ACHN (cell line): ENCODE data around the gene TRPM2.
"Not testable (repeated sequence)": the region's sequence is repeated elsewhere in the genome, so short reads cannot be mapped to it uniquely, and the experiment has no call there.

Experiments
- DNase-seq: peaks from one replicate; pipeline ENCODE4 v3.0.0-alpha.2; 2015
- in situ Hi-C: cut with HindIII; loops from 2 replicates; pipeline ENCODE4 v1.10.0; 2017; ENCODE audit warnings: low sequenced_read_pairs, low pct_ligation_motif_present, low pct_unique_long_range_greater_than_20kb

TRPM2 gene

DNA sequence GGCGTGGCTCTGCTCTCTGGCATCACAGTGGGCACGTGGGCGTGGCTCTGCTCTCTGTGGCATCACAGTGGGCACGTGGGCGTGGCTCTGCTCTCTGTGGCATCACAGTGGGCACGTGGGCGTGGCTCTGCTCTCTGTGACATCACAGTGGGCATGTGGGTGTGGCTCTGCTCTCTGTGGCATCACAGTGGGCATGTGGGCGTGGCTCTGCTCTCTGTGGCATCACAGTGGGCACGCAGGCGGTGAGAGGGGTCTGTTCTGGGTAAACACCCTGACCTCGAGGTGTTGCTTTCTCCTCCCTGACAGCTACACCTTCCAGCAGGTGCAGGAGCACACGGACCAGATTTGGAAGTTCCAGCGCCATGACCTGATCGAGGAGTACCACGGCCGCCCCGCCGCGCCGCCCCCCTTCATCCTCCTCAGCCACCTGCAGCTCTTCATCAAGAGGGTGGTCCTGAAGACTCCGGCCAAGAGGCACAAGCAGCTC is 64.2 kb downstream of the TRPM2 start:
- DNase-seq, in situ Hi-C loops: not testable (repeated sequence)

DNA sequence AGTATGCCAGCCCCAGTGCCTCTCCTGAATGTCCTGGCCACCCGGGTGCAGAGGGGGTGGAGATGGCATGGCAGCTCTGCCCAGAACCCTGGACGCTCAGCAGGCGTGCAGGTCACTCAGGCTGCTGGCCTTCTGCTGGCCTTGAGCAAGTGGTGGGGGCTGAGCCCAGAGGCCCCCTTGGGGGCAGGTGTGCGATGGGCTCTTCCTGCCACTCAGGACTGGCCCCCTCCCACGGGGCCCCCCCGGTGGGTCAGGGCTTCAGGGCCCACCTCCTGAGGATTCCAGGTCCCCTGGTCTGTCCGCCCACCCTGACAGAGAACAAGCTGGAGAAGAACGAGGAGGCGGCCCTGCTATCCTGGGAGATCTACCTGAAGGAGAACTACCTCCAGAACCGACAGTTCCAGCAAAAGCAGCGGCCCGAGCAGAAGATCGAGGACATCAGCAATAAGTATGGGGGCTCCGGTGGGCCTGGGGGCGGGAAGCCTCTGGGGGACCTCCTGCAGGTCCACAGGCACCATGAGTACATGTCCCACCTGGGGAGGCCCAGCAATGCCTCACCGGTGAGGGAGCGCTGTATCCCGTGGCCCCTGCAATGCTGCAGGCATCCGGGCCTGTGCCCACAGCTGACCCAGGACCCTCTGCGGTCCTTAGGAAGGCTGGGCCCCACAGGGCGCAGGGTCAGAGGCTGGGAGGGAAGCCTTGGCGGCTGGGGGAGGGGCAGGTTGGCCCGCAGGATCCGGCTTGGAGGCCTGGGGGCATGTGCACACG is 64.9 kb downstream of the TRPM2 start:
- no peak for DNase-seq
- in situ Hi-C loops = no loop called here

DNA sequence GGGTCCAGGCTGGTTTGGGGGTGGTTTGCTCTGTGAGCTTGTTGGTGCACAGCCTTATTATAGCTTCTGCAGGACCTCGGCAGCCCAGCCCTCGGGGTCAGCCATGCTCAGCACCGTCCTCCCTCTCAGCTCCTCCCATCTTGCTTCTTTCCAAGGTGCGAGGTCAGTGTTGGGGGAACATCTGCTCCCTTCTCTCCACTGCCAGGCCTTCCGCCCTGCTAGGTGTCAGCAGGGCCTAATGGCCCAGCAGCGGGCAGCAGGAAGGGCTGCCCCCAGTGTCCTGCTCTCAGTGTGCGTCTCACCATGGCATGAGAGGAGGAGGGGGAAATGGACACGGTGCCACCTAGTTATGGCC is 65.4 kb downstream of the TRPM2 start:
- DNase-seq = no peak
- in situ Hi-C loops = no loop called here

DNA sequence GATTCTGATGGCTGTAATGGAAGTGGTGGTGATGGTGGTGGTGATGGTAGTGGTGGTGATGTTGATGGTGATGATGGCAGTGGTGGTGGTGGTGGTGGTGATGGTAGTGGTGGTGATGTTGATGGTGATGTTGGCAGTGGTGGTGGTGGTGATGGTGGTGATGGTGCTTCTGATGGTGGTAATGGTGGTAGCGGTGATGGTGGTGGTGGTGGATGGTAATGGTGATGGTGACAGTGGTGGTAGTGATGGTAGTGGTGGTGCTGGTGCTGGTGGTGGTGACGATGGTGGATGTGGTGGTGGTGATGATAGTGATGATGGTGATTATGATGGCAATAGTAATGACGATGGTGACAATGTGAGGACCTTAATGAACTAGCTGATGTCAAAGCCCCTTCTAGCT is 66.3 kb downstream of the TRPM2 start:
- in situ Hi-C loops = no loop called here
- DNase-seq = no peak

DNA sequence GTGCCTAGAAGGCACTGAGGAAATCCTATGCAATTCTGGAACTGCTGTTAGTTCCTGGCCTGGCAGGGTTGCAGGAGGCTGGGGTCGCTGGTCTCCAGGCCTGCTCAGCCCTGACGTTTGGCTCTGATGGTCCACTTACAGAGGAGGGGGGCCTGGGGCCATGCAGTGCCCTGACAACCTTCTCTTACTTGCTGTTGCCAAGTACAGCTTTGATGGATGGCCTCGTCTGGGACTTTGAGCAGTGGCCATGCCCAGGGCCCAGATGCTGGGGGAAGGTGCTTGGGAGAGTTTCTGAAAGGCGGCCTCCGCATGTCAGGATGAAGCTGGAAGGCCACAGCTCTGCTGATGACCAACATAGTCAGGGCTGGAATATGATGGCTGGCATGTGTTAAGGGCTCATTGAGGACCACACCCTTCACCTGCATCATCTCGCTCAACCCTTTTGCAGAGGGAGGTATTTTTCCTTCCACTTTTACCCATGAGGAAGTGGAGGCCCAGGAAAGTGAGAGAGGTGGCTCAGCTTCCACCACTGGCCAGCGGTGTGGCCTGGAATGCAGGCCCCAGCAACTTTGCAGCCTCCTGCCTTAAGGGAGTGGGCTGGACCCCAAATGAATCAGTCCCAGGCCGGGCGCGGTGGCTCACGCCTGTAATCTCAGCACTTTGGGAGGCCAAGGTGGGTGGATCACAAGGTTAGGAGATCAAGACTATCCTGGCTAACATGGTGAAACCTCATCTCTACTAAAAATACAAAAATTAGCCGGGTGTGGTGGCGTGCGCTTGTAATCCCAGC is 67.2 kb downstream of the TRPM2 start:
- DNase-seq = no peak
- in situ Hi-C loops = no loop called here

DNA sequence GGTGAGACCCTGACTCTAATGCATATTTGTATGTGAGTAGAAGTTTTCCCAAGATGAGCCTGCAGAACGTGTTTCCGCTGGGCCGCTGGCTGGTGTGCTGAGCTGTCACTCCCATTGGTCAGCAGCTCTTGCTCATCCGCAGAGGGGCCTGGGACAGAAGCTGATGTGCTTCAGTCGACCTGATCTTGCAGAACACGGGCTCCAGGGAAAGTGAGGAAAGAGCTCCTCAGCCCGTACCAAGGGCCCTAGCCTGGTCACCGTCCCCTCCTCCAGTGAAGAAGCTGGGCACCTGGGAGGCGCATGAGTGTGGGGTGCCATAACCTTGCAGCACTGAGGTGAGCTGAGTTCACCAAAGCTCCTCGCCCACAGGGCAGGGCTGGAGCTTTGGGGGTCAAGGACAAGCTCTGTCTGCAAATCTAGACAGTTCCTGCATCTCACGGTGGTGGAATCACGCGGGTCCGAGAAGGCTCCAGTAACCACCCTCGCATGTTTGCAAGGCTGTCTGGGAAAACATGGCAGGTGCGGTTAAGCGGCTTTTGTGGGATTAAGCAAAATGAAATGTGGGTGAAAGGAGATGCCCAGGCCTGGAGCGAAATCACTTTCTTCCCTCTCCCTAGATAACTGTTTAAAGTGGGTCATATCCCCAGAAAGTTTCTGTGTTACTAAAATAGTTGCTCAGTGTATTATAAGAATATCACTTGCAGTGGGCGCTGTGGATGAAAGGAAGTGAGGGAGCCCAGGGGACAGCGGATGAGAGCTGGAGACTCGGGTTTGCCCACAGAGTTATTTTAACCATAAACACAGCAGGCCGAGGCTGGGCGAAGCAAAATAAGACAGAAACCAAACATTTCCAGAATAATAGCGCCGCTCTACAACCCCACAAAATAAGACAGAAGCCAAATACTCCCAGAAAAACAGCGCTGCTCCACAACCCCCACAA is 68.8 kb downstream of the TRPM2 start:
- in situ Hi-C loops = no loop called here
- no peak for DNase-seq

DNA sequence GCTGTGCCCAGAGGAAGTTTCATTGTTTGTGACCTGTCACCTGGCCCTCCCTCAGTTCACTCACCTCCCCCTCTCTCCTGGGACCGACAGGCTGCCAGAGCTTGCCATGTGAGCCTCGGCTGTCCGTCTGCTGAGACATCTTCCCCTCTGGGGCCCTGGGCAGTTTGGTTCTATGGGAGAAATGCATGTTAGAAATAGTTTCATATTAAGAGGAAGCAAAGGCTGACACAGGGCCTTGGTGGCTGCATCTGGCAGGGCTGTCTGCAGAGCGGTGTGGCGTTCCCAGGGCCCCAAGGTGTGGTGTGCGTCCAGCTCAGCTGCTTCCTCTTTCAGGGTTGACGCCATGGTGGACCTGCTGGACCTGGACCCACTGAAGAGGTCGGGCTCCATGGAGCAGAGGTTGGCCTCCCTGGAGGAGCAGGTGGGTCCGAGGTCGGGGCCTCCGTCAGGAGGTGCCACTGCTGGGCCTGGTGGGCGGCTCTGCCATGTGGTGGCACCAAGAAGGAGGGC is 69.9 kb downstream of the TRPM2 start:
- in situ Hi-C loops = no loop called here
- no peak for DNase-seq

DNA sequence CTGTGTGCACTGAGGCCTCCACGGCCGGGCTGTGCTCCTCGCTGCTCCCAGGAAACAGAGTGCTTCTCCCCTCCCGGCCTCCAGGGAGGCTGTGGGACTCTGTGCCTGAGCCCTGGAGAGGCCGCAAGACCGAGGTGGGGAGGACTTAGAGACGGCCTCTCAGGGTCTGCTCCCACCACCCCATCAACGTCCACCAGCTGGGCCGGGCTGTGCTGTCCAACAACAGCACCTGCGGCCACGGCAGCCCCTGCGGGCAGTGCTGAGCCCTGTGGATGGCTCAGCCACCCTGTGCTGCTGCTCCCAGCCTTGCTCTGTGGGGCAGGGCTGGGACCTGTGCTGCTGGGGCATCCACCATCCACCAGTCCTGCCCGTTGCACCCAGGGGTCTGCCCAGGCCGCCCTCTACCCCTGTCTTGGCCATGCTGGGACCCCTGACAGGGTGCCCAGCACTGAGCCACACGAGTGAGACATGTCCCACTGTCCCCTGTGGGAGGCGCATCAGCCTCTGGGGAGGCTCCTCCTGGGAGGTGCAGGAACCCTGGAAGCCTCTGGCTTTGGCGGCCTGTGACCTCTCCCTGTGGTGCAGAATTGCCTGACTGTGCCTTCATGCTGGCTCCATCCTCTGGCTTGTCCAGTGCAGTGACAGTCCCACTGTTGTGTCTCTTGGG is 70.7 kb downstream of the TRPM2 start:
- no peak for DNase-seq
- in situ Hi-C loops = no loop called here

DNA sequence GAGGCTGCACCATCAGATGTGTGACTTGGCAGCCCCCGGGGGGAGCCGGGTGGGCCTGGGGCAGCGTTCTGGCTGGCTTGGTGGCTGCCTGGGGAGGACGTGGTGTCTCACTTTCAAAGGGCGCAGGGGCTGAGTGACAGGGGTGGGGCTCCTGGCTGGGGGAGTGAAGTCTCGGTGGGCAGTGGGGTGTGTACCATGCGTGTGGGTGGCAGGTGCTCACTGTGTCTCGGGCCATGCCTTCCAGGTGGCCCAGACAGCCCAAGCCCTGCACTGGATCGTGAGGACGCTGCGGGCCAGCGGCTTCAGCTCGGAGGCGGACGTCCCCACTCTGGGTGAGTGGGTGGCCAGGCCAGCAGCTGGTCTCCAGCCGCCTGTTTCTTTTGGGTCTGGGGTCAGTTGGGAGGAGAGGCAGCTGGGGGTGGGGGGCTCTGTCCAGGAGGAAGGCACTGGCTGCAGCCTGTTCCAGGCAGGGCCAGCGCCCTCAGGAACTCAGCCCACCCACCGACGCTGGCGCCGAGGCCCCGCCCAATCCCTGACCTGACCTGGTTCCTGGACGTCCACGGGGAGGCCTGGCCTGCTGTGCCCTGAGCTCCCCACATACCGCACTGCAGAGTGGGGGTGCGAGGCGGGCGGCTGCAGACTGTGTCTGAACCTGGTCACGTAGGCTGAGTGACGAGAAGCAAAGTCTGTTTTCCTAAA is 71.3 kb downstream of the TRPM2 start:
- no peak for DNase-seq
- in situ Hi-C loops = no loop called here

DNA sequence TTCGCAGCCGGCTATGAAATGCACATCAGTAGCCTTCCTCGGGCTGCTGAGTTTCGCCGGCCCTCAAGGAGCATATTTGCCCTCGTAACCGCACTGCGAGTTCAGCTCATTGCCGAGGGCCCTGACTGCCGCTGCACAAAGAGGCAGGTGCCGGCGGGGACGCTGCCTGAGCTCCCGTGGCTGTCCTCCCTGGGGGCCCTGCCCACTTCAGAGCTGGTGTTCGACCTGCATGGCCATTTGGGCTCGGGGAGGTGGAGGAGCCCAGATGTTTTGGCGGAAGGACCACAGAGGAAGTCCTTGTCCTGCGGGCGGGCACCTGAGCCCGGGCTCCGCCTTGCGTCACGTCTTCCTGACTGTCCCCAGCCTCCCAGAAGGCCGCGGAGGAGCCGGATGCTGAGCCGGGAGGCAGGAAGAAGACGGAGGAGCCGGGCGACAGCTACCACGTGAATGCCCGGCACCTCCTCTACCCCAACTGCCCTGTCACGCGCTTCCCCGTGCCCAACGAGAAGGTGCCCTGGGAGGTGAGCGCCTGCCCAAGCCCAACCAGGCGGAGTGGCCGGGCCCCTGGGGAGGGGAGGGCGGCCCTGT is 72.0 kb downstream of the TRPM2 start:
- no peak for DNase-seq
- in situ Hi-C loops = no loop called here

DNA sequence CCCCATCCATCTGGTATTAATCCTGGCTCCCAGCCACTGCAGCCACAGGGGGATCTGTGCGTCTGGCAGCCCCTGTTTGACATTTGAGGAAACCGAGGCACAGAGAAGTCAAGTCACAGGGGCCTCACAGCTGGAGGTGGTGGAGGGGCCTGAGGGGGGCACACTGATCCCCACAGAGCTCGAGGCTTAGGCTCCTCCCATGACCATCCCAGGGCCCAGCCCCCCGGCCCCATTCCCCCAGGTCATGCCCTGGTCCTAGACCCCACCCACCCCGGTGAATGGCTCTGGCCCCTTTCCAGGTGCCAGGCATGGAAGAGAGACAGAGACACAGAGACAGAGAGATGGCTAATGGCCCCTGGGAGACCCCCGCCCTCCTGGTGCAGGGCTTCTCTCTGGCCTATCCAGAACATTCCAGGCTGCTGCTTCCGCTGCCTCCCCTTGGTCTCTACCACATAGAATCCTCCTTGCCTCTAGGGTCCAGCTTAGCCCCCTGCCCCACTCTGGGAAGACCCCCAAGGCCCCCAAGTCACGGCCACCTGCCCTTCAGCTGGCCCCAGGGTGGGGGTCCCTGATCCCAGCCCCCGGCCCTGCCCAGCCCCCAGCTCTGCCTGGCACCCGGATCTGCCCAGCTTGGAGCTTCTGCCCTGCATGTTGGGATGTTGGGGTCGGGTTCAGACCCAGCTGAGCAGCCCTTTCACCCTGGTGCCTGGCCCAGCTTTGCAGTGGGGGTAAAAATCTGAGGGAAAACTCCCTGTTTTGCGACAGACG is 72.7 kb downstream of the TRPM2 start:
- no peak for DNase-seq
- in situ Hi-C loops = no loop called here

DNA sequence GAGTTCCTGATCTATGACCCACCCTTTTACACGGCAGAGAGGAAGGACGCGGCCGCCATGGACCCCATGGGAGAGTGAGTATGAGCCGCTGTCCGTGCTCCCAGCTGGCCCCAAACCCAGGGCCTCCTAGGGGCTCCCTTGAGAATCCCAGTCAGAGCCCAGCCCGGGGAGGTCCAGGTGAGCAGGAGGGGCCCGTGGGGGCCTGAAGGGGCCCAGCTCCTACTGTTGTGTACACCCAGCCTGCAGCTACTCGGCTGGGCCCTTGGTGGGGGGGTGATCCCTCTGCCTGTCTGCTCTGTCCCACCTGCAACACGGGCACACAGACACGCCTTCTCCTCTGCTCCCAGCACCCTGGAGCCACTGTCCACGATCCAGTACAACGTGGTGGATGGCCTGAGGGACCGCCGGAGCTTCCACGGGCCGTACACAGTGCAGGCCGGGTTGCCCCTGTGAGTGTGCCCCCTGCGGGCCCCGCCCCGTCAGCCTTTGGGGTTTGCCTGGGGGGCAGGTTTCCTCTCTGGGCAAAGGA is 73.3 kb downstream of the TRPM2 start:
- DNase-seq = no peak
- in situ Hi-C loops = no loop called here

DNA sequence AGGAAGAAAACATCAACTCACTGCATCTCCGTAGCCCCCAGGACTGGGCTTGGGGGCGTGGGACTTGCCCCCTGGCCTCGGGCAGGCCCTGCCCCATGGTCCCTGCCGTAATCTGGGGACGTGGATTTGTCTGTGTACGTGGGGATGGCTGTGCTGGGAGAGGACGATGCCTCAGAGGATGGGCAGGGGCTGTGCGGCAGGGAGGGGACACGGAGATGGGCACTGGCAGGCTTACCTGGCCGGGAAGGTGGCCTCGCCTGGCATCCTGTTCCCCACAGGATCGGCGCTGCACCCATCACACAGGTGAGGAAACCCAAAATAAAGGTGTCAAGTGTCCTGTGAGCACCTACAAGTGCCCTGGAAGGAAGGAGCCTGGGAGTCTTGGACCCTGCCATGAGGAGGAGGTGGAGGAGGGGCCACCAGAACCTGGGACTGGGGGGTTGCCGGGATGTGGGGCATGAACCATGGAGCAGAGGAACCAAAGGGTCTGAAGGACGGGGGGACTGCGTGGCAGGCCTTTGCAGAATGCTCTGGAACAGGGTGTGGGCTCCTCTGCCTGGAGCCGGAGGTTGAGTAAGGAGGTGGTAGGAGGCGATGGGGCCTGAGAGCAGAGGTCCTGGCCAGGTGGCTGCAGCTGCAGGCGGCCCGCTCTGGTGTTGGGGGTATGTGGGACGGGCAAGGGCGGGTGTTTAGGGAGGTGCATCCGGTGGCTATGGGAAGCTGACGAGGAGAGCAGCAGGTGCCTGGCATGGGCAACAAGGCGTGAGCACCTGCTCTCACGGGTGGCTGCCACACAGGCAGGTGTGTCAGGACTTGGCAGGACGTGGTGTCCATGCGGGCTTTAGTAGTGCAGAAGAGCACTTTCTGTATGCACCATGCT is 74.1 kb downstream of the TRPM2 start:
- DNase-seq = no peak

DNA sequence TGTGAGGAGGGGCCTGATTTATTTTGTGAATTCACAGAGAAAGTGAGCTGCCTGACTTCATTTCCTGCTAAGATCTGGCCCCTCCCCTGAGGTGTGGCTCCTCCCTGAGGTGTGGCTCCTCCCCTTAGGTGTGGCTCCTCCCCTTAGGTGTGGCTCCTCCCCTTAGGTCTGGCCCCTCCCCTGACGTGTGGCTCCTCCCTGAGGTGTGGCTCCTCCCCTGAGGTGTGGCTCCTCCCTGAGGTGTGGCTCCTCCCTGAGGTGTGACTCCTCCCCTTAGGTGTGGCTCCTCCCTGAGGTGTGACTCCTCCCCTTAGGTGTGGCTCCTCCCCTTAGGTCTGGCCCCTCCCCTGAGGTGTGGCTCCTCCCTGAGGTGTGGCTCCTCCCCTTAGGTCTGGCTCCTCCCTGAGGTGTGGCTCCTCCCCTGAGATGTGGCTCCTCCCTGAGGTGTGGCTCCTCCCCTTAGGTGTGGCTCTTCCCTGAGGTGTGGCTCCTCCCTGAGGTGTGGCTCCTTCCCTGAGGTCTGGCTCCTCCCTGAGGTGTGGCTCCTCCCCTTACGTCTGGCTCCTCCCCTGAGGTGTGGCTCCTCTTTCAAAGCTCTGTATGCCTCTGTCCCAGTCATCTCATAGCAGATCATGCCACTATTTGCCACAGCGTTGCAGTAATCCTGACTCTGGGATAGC is 75.0 kb downstream of the TRPM2 start:
- in situ Hi-C loops = no loop called here

More for the DNA sequence above, 74.1 kb downstream of the TRPM2 start:
- in situ Hi-C loops = no loop called here

DNA sequence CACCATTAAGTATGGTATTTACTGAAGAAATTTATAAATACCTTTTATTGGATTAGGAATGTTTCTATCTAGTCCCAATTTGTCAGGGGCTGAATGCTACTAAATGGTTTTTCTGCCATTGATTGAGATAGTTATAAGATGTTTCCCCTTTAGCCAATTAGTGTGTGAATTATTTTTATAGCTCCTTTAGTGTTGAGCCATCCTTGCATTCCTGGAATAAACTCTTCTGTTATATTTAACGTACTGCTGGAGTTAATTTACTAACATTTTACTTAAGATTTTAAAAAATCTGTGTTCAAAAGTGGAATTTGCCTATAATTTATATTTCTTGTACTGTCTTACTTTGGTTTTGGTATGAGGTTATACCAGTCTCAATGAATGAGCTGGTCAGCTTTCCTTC is 76.5 kb downstream of the TRPM2 start:
- in situ Hi-C loops = no loop called here
- no peak for DNase-seq

More for the DNA sequence above, 75.0 kb downstream of the TRPM2 start:
- peak; percentile 22 for DNase-seq
